HepG2 (cell line): ENCODE data around the gene SSBP2.

Experiments
- ASH2L ChIP-seq: fragments of 300-600, 200-600 bp; sonication (generic); IDR thresholded peaks from 2 replicates; pipeline ENCODE4 v1.7.0; 2017; ENCODE audit warnings: low read depth, mild to moderate bottlenecking, moderate library complexity, mixed read lengths, low read length; ENCODE audit not compliant: insufficient read length
- CTCF ChIP-seq: sonication (generic); formaldehyde crosslinking; IDR thresholded peaks from 2 replicates; pipeline ENCODE4 v1.5.0; 2020; ENCODE audit warnings: mild to moderate bottlenecking, missing genetic modification reagents, moderate library complexity
- FUBP1 ChIP-seq: sonication (generic); formaldehyde crosslinking; IDR thresholded peaks from 2 replicates; pipeline ENCODE4 v1.5.1; 2020; ENCODE audit warnings: missing genetic modification reagents, mild to moderate bottlenecking, borderline replicate concordance
- NFRKB ChIP-seq: fragments of 450-650 bp; IDR thresholded peaks from 2 replicates; pipeline ENCODE4 v1.6.1; 2017
- REST ChIP-seq, 2 experiments: IDR thresholded peaks; 2 replicates each; pipeline ENCODE4 v1.6.1; 2011 to 2012; ENCODE audit warnings: low read length in 2 of 2, borderline replicate concordance in 1 of 2, low read depth in 1 of 2, mild to moderate bottlenecking in 1 of 2, moderate library complexity in 1 of 2
- RXRA ChIP-seq: sonication (generic); formaldehyde crosslinking; IDR thresholded peaks from 2 replicates; pipeline ENCODE4 v1.5.1; 2020; ENCODE audit warnings: missing genetic modification reagents
- SP140L ChIP-seq: sonication (generic); formaldehyde crosslinking; IDR thresholded peaks from 2 replicates; pipeline ENCODE4 v1.4.0; 2020; ENCODE audit warnings: missing genetic modification reagents, borderline replicate concordance
- TAF1 ChIP-seq: sonication (generic); formaldehyde crosslinking; IDR thresholded peaks from 2 replicates; pipeline ENCODE4 v1.4.0; 2020; ENCODE audit warnings: missing genetic modification reagents
- TP53 ChIP-seq: sonication (generic); formaldehyde crosslinking; conservative IDR thresholded peaks from 2 replicates; pipeline ENCODE4 v1.4.0; 2020; ENCODE audit warnings: missing genetic modification reagents
- USF2 ChIP-seq, 2 experiments: sonication (generic) in 1 of 2; formaldehyde crosslinking in 1 of 2; IDR thresholded peaks; 2 replicates each; pipeline versions ENCODE4 v1.5.1 to v1.6.1; 2011 to 2020; ENCODE audit warnings: borderline replicate concordance in 1 of 2, low read depth in 1 of 2, low read length in 1 of 2, mild to moderate bottlenecking in 1 of 2, missing genetic modification reagents in 1 of 2, moderate library complexity in 1 of 2
- ZNF207 ChIP-seq: fragments of 450-650 bp; IDR thresholded peaks from 2 replicates; pipeline ENCODE4 v1.6.1; 2016; ENCODE audit warnings: antibody characterized with exemption, borderline replicate concordance
- ZNF326 ChIP-seq: sonication (generic); formaldehyde crosslinking; IDR thresholded peaks from 2 replicates; pipeline ENCODE4 v1.4.0; 2020; ENCODE audit warnings: missing genetic modification reagents, borderline replicate concordance
- ZZZ3 ChIP-seq: sonication (generic); formaldehyde crosslinking; IDR thresholded peaks from 2 replicates; pipeline ENCODE4 v1.4.0; 2020; ENCODE audit warnings: missing genetic modification reagents, mild to moderate bottlenecking, borderline replicate concordance

- TF ChIP-seq CTCF (CRISPR knock-in tag) (no peak), TP53 (CRISPR knock-in tag) (no peak), ASH2L (no peak), ZZZ3 (CRISPR knock-in tag) (no peak), TAF1 (CRISPR knock-in tag) (no peak), ZNF326 (CRISPR knock-in tag) (no peak), ZNF207 (no peak), NFRKB (no peak), SP140L (no peak), USF2 (IDR thresholded peaks at IDR 0.05; ENCODE audit: low read depth, low read length) (no peak), USF2 (CRISPR knock-in tag; IDR thresholded peaks at IDR 0.05; ENCODE audit: borderline replicate concordance) (no peak), RXRA (no peak), FUBP1 (CRISPR knock-in tag) (no peak), REST (IDR thresholded peaks at IDR 0.05; ENCODE audit: borderline replicate concordance in 1 of 2, low read depth in 1 of 2, low read length in 2 of 2) (no peak)
Measured at GRCh38 chr5:81700166-81700565, 50.7 kb downstream of the SSBP2 start.
